ENCODE data around the gene UPF3A.

The UPF3A gene

GRCh38 chr13:114299604-114300305 lies 18.4 kb downstream of the UPF3A start:
- DNase-seq = no peak
- H3K4me3 ChIP-seq (ENCODE audit: low read depth, low read length) = no peak overlapping the region
- H3K27ac ChIP-seq = no peak overlapping the region
- H3K36me3 ChIP-seq (replicated peaks) = peaks cover 24% of the 10 kb centered on the region
- no peak for TF ChIP-seq CTCF (IDR thresholded peaks at IDR 0.05; ENCODE audit: low read depth, low read length, missing control alignments)
- no peaks in the 10 kb centered on the region for H3K27me3 ChIP-seq (replicated peaks)
- in situ Hi-C loops (cut with HindIII; ENCODE audit: low pct_ligation_motif_present, low sequenced_read_pairs) = no loop called here

- peaks cover 28% of the 10 kb centered on the region for H3K36me3 ChIP-seq (replicated peaks)
- no peak overlapping the region for H3K27ac ChIP-seq
- no peak overlapping the region for H3K4me3 ChIP-seq (ENCODE audit: low read depth, low read length)
- in situ Hi-C loops (cut with HindIII; ENCODE audit: low pct_ligation_motif_present, low sequenced_read_pairs) = no loop called here
- no peaks in the 10 kb centered on the region for H3K27me3 ChIP-seq (replicated peaks)
- DNase-seq = no peak
- no peak for TF ChIP-seq CTCF (IDR thresholded peaks at IDR 0.05; ENCODE audit: low read depth, low read length, missing control alignments)
These were observed 22.4 kb downstream of the UPF3A start for GRCh38 chr13:114303700-114304327.

GRCh38 chr13:114304346-114305034 lies 23.1 kb downstream of the UPF3A start:
- Histone ChIP-seq H3K27ac (no peak overlapping the region), H3K4me3 (ENCODE audit: low read depth, low read length) (no peak overlapping the region), H3K27me3 (replicated peaks) (no peaks in the 10 kb centered on the region), H3K36me3 (replicated peaks) (peaks cover 26% of the 10 kb centered on the region)
- in situ Hi-C loops (cut with HindIII; ENCODE audit: low pct_ligation_motif_present, low sequenced_read_pairs) = no loop called here
- no peak for TF ChIP-seq CTCF (IDR thresholded peaks at IDR 0.05; ENCODE audit: low read depth, low read length, missing control alignments)
- no peak for DNase-seq

GRCh38 chr13:114309086-114309485 lies 27.7 kb downstream of the UPF3A start:
- H3K36me3 ChIP-seq (replicated peaks) = peaks cover 7% of the 10 kb centered on the region
- H3K4me3 ChIP-seq (ENCODE audit: low read depth, low read length) = no peak overlapping the region
- H3K27me3 ChIP-seq (replicated peaks) = no peaks in the 10 kb centered on the region
- TF ChIP-seq CTCF (IDR thresholded peaks at IDR 0.05; ENCODE audit: low read depth, low read length, missing control alignments) = no peak
- no peak overlapping the region for H3K27ac ChIP-seq
- DNase-seq = no peak
- in situ Hi-C loops (cut with HindIII; ENCODE audit: low pct_ligation_motif_present, low sequenced_read_pairs) = no loop called here

GRCh38 chr13:114309806-114310410 lies 28.5 kb downstream of the UPF3A start:
- no peak for TF ChIP-seq CTCF (IDR thresholded peaks at IDR 0.05; ENCODE audit: low read depth, low read length, missing control alignments)
- DNase-seq = no peak
- no peaks in the 10 kb centered on the region for H3K27me3 ChIP-seq (replicated peaks)
- no peak overlapping the region for H3K27ac ChIP-seq
- in situ Hi-C loops (cut with HindIII; ENCODE audit: low pct_ligation_motif_present, low sequenced_read_pairs) = no loop called here
- H3K36me3 ChIP-seq (replicated peaks) = peaks cover 5% of the 10 kb centered on the region
- no peak overlapping the region for H3K4me3 ChIP-seq (ENCODE audit: low read depth, low read length)
